DMS114 treated with DMSO at 0.1 percent for 48 hours (cell line): ENCODE measurements around the gene ZBTB34.

ENCODE experiments used
- DNase-seq: peaks from one replicate; lab custom pipeline; 2025; ENCODE audit not compliant: unreplicated experiment; lab: John Stamatoyannopoulos, UW

ZBTB34 gene

GRCh38 chr9:126875756-126876510, 15.5 kb downstream of the ZBTB34 start:
- no peak for DNase-seq

- no peak for DNase-seq
These were observed 16.1 kb downstream of the ZBTB34 start for GRCh38 chr9:126876531-126876930.

DNA sequence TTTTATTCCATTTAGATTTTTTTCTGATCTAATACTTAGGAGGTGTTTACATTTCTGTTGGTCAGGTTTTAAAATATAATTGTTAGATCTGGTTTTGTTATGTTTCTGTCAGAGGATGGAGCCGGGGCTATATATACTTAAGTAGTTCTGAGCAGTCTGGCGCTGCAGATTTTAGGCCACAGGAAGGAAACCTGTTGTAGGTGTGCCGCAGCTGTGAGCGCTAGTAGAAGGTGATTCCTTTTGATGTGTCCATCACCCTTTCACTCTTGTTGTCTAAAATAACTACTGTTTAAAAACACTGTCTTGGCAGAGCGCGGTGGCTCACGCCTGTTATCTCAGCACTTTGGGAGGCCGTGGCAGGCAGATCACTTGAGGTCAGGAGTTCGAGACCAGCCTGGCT, 17.0 kb downstream of the ZBTB34 start:
- no peak for DNase-seq

- DNase-seq: no peak
These were observed 18.8 kb downstream of the ZBTB34 start for GRCh38 chr9:126879288-126879687.

- no peak for DNase-seq
These were observed 19.9 kb downstream of the ZBTB34 start for GRCh38 chr9:126880226-126880946.

- no peak for DNase-seq
These were observed 20.5 kb downstream of the ZBTB34 start for GRCh38 chr9:126880947-126881332.

GRCh38 chr9:126882746-126883145, 22.3 kb downstream of the ZBTB34 start:
- no peak for DNase-seq

DNA sequence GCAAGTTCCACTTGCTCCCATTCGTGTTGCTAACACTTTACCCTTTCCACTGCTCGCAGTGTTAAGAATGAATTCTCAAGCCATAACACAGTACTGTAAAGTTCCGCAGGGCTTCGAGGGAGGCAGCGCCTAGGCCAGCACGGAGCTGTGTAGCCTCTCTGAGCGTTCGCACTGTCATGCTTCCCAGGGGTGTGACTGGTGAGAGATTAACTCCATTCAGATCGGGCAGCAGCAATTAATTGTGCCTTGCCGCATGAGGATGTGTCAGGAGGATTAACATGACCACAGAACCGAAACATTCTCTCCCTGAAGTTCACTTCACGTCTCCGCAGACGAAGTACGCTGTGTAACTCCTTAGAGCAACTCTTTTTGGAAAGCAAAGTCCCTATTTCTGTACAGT, 23.2 kb downstream of the ZBTB34 start:
- DNase-seq: no peak

- no peak for DNase-seq
These were observed 24.7 kb downstream of the ZBTB34 start for GRCh38 chr9:126885131-126885641.

DNA sequence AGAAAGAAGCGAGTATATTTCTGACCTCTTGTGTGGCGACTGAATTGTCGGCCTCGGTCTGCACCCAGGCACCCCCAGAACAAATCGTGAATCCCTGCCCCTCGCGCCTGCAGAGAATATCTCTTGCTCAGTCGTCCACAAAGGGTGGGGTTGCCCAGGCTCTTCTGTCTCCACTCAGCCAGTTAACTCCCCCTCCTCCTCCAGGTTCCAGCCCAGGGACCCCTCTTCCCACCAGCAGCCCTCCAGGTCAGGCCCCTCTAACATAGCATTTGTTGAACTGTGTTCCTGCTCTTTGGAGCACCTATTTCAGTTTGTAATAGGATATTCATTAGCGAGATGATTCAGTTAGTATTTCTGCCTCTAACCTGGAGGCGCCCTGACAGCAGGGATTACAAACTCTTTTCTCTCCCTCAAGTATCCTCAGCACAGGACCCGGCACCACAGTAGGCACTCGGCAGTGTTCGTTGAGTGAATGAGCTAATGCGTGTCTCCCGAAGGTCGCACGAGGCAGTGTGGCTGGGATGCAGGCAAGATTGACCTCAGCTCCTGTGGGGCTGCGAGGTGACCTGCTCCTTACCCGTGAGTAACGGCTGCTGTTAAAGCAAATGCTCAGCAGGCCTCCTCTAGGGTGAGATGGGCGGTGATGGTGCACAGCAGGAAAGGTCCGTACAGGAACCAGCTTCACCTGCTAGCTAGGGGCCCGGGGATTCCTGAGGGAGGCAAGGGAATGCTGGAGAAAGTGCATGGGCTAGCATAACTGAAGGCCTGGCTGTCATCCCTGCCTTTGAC, 25.8 kb downstream of the ZBTB34 start:
- DNase-seq: no peak

DNA sequence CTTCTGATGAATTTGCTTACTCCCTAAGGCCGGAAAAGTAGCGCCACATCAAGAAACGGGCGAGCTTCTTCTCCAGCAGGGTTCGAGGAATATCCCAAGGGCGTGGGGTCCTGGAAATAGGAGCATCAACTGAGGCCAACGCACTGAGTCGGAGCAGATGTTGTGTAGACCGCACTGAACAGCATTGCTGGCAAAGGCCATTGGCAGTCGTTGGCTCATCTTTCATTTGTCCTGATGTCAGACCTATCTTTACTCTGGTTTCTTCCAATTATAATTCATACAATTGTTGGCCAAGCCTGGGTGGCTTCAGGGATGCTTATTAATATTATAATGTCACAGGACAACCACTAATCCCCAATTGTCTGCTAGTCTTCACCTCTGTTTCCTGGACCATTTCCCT, 26.5 kb downstream of the ZBTB34 start:
- no peak for DNase-seq

DNA sequence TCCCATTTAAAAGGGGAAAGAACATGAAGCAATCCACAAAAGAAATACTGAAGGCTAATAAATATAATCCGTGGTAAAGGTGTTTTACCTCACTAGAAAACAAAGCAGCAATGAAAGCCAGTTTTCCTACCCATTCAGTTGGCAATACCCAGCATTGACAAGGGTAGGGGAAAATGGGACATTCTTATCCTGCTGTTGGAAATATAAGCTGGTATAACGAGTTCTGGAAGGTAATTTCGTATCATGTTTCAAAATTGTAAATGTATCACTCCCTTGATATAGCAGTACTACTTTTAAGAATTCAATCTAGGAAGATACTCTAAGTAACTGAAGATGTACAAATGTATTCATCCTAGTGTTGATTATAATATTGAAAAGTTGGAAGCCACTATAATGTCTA, 31.2 kb downstream of the ZBTB34 start:
- DNase-seq: no peak

- no peak for DNase-seq
These were observed 32.6 kb downstream of the ZBTB34 start for GRCh38 chr9:126893079-126893478.

- DNase-seq: no peak
These were observed 33.7 kb downstream of the ZBTB34 start for GRCh38 chr9:126894052-126894603.

DNA sequence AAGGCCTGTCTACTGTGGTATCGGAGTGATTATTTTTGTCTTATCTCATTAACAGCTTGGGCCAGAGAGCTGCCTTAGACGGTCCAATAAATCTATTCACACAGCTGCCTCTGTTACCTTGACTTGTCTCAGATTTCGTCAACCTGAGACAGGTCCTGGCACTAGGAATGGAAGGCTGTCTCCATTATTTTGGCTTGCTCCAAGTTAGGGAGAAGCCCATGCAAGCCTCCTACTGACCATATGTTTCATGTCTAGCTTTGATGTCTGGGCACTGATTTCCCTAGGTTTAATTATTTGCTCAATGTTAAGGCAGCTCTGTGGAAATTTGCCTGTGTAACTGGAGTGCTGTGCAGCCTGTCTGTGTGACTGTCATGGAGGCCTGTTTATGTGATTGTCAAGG, 41.8 kb downstream of the ZBTB34 start:
- DNase-seq: no peak

- no peak for DNase-seq
These were observed 44.1 kb downstream of the ZBTB34 start for GRCh38 chr9:126904586-126904985.

- DNase-seq: no peak
These were observed 45.7 kb downstream of the ZBTB34 start for GRCh38 chr9:126906091-126906490.

GRCh38 chr9:126907058-126907457, 46.6 kb downstream of the ZBTB34 start:
- no peak for DNase-seq

DNA sequence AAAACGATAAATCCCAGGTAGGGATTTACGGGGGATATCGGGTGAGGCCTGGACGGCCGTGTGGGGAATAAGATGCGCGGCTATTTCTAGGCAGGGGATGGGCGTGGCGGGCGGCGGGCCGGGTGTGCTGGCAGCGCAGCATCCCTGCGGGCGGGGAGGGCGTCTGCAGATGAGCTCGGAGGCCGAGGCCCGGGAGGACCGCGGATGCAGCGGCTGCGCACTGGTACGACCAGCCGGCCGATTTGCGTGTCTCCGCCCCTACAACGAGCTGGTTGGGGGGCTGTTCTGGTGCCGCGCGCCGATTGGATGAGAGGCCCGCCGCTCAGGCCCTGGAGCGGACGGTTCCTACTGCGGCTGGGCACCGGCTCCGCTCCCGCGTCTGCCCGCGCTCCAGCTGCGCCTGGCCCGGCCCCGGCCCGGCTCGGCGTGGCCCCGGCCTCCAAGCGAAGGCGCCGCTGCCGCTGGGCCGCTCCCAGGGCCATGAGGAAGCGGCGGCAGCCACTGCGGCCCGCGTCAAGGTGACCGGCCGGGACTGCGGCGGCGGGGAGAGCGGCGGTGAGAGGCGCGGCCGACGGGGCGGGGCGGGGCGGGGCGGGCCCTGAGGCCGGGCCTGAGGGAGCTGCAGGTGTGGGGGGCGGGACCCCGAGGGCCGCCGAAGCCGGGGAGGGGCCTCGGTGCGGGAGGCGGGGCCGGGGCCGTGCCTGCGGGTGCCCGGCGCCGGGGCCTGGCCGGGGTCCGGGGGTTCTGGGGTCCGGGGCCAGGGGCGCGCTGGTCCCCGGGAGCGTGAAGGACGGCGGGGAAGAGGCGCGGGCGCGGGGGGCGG, 54.2 kb downstream of the ZBTB34 start, which contains the start of gene RALGPS1:
Gene RALGPS1, plus strand, starts transcription at position 325 of the 823 bp plus-strand sequence. CDS start 47,508 bp downstream, outside the sequence.
- peak; percentile 77 for DNase-seq

GRCh38 chr9:126915281-126915816, 54.9 kb downstream of the ZBTB34 start:
- no peak for DNase-seq
